ENCODE results near the gene TM7SF2.
"Not testable (repeated sequence)": the region's sequence is repeated elsewhere in the genome, so short reads cannot be mapped to it uniquely, and the experiment has no call there.

DNA sequence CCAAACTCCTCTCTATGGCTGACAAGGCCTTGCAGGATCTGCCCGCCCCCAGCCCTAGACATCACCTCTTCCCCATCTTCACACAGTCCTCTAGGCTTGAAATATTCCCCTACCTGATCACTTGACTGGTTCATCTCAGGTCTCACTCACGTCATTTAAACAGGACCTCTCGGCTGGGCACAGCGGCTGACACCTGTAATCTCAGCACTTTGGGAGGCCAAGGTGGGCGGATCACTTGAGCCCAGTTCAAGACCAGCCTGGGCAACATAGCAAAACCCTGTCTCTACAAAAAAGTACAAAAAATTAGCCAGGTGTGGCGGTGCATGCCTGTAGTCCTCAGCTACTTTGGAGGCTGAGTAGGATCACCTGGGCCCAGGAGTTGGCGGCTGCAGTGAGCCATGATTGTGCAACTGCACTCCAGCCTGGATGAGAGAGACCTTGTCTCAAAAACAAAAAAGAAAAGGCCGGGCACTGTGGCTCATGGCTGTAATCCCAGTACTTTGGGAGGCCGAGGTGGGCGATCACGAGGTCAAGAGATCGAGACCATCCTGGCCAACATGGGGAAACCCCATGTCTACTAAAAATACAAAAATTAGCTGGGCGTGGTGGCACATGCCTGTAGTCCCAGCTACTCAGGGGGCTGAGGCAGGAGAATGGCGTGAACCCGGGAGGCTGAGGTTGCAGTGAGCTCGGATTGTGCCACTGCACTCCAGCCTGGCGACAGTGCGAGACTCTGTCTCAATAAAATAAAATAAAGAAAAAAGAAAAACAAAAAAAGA, 7.4 kb downstream of the TM7SF2 start:
- TF ChIP-seq, protein P1, sequence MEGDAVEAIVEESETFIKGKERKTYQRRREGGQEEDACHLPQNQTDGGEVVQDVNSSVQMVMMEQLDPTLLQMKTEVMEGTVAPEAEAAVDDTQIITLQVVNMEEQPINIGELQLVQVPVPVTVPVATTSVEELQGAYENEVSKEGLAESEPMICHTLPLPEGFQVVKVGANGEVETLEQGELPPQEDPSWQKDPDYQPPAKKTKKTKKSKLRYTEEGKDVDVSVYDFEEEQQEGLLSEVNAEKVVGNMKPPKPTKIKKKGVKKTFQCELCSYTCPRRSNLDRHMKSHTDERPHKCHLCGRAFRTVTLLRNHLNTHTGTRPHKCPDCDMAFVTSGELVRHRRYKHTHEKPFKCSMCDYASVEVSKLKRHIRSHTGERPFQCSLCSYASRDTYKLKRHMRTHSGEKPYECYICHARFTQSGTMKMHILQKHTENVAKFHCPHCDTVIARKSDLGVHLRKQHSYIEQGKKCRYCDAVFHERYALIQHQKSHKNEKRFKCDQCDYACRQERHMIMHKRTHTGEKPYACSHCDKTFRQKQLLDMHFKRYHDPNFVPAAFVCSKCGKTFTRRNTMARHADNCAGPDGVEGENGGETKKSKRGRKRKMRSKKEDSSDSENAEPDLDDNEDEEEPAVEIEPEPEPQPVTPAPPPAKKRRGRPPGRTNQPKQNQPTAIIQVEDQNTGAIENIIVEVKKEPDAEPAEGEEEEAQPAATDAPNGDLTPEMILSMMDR (IDR thresholded peaks at IDR 0.05) = not testable (repeated sequence)
- TF ChIP-seq EZH2 (IDR thresholded peaks at IDR 0.05; ENCODE audit: borderline replicate concordance, insufficient read depth, low read depth, low read length, poor library complexity, severe bottlenecking) = not testable (repeated sequence)
